Muscle layer of duodenum (tissue), 2 donors: ENCODE results near the gene KANSL1.
"Not testable (repeated sequence)": the region's sequence is repeated elsewhere in the genome, so short reads cannot be mapped to it uniquely, and the experiment has no call there.

Experiments
- H3K27ac ChIP-seq: one replicate; pipeline ENCODE4 v1.7.0; 2013; ENCODE audit warnings: mild to moderate bottlenecking, low read length
- H3K27me3 ChIP-seq: one replicate; pipeline ENCODE4 v1.7.0; 2013; ENCODE audit warnings: low read depth, mild to moderate bottlenecking, control low read depth, low read length
- H3K36me3 ChIP-seq, 2 donors: one replicate each; pipeline ENCODE4 v1.7.0; 2013; ENCODE audit warnings: low read length in 2 of 2, control low read depth in 1 of 2, mild to moderate bottlenecking in 1 of 2; ENCODE audit not compliant: insufficient read depth in 2 of 2, control insufficient read depth in 1 of 2
- H3K4me1 ChIP-seq, 2 donors: one replicate each; pipeline ENCODE4 v1.7.0; 2013; ENCODE audit warnings: low read length in 2 of 2, mild to moderate bottlenecking in 2 of 2, control low read depth in 1 of 2, moderate library complexity in 1 of 2; ENCODE audit not compliant: insufficient read depth in 2 of 2, control insufficient read depth in 1 of 2
- H3K4me3 ChIP-seq, 2 donors: one replicate each; pipeline ENCODE4 v1.7.0; 2013; ENCODE audit warnings: low read length in 2 of 2, low read depth in 1 of 2, mild to moderate bottlenecking in 1 of 2
- H3K9me3 ChIP-seq, 2 donors: one replicate each; pipeline ENCODE4 v1.7.0; 2013; ENCODE audit warnings: low read length in 2 of 2, control low read depth in 1 of 2, mild to moderate bottlenecking in 1 of 2; ENCODE audit not compliant: control insufficient read depth in 1 of 2
- donor health status: healthy.

KANSL1 gene

DNA sequence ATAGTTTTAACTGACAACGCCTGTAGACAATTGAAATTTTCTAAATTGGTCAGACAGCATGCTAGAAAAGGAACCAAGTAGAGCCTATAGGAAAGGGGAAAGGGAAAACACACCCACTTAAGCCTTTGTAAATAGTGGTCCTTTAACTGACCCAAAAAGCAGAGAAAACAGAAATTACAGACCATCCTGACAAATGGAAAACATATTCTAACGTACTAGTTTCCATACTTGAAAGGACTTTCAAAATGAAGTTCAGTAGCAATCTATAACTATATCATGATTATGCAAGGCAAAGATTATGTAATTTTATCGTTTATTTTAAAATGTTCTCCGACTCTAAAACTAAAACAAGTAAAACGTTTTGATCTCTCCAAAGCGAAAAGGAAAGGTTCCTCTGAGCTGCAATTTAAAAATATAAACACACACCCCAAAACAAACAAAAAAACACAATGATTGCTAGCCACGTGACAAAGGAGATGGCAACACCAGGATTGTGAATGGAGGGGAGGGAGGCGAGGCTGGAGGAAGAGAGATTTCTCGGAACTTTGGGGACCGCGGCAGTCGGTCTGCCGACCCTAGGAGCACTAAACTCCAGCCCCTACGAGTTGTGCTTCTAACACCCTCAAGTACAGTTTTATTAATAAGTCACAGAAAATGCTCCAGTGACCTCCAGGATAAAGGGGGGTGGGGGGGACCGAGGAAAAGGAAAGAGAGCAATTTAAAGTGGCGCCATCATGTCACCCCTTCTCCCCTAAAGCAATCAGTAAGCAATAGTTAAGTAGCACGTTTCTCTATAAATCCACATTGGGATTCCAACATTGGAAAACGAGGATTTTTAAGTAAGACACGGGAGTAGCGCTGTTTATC lies 1.7 kb downstream of the KANSL1 start:
- Histone ChIP-seq H3K9me3 (no peaks in the 10 kb centered on the region), H3K36me3 (peaks cover 0 to 22% of the 10 kb centered on the region in 2 donors), H3K4me3 (peak overlapping the region; percentile 81 to 97), H3K27me3 (no peaks in the 10 kb centered on the region), H3K4me1 (peaks cover 30 to 55% of the 10 kb centered on the region in 2 donors), H3K27ac (peak overlapping the region; percentile 95)

DNA sequence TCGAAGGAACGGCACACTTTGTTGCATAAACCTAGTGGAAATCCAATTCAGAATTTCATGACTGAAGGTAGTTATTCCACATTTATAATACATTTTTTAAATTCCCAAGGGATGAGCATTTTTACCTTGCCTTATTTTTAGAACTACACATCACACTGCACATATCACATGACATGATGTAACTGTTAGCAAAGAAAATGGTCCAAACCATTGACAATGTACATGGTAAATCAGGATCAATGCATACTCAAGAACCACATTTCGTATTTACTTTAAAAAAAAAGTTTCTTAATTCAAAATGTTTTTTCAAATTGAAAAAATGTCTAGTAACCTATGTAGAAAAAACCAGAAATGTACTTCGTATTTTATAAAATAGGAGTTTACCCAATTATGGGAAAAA lies 2.5 kb downstream of the KANSL1 start:
- no peaks in the 10 kb centered on the region for H3K27me3 ChIP-seq
- H3K4me1 ChIP-seq = peaks cover 30 to 60% of the 10 kb centered on the region in 2 donors
- peaks cover 0 to 22% of the 10 kb centered on the region in 2 donors for H3K36me3 ChIP-seq
- H3K4me3 ChIP-seq = peak overlapping the region; percentile 81 to 97
- H3K9me3 ChIP-seq = no peaks in the 10 kb centered on the region
- H3K27ac ChIP-seq = peak overlapping the region; percentile 95

DNA sequence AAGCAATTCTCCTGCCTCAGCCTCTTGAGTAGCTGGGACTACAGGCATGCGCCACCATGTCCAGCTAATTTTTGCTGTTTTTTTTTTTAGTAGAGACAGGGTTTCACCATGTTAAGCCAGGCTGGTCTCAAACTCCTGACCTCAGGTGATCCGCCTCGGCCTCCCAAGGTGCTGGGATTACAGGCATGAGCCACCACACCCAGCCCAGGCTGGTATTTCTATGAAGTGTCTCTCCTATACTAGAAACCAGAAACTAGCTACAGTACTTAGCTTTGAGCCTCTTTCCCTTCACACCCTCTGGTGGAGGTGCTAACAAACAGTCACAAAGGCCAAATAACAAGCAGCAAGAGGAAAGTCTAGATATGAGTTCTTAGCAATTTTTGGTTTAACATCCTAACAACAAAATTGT lies 6.4 kb downstream of the KANSL1 start:
- not testable (repeated sequence) for H3K27me3 ChIP-seq, H3K27ac ChIP-seq, H3K9me3 ChIP-seq, H3K4me3 ChIP-seq, H3K36me3 ChIP-seq
- H3K4me1 ChIP-seq = peaks cover 40 to 81% of the 10 kb centered on the region in 2 donors

DNA sequence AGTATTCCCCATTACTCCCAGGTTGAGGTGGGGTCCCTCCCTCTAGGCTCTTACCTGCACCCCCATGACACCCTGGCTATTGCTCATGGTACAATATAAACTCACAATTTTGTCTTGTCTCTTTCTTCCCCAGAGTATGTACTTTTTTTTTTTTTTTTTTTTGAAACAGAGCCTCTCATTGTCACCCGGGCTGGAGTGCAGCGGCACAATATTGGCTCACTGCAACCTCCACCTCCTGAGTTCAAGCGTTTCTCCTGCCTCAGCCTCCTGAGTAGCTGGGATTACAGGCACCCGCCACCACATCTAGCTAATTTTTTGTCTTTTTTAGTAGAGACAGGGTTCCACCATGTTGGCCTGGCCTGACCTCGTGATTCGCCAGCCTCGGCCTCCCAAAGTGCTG lies 8.5 kb downstream of the KANSL1 start:
- H3K4me3 ChIP-seq = no peak overlapping the region
- no peaks in the 10 kb centered on the region for H3K27me3 ChIP-seq
- H3K4me1 ChIP-seq = peaks cover 28 to 74% of the 10 kb centered on the region in 2 donors
- H3K36me3 ChIP-seq = no peaks in the 10 kb centered on the region
- no peak overlapping the region for H3K27ac ChIP-seq
- H3K9me3 ChIP-seq = no peaks in the 10 kb centered on the region

DNA sequence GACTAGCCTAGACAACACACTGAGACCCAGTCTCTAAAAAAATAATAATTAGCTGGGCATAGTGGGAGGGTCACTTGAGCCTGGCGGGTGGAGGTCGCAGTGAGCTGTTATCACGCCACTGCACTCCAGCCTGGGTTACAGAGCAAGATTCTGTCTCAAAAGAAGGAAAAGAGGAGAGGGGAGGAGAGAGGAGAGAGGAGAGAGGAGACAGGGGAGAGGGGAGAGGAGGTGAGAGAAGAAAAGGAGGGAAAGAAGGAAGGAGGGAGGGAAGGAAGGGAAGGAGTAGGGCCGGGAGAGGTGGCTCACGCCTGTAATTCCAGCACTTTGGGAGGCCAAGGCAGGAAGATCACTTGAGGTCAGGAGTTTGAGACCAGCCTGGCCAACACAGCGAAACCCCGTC lies 9.8 kb downstream of the KANSL1 start:
- H3K27me3 ChIP-seq, H3K36me3 ChIP-seq, H3K27ac ChIP-seq, H3K4me3 ChIP-seq, H3K9me3 ChIP-seq: not testable (repeated sequence)
- H3K4me1 ChIP-seq = peaks cover 35 to 75% of the 10 kb centered on the region in 2 donors

DNA sequence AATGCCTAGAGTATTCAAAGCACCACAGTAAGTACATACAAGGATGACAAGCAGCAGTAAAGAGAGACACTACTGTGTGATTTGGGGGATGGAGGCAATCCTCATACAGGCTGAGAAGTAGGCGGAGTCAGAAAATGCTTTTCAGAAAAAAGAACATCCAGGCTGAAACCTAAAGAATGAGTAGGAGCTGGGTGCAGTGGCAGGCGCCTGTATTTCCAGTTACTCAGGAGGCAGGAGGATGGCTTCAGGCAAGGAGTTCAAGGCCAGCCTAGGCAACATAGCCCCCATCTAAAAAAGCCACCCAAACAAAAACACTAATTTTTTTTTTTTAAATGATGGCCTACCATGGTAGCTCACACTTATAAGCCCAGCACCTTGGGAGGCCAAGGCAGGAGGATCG lies 10.3 kb downstream of the KANSL1 start:
- Histone ChIP-seq H3K9me3 (no peaks in the 10 kb centered on the region), H3K4me3 (no peak overlapping the region), H3K4me1 (peaks cover 35 to 75% of the 10 kb centered on the region in 2 donors), H3K27me3 (no peaks in the 10 kb centered on the region), H3K36me3 (no peaks in the 10 kb centered on the region), H3K27ac (no peak overlapping the region)

DNA sequence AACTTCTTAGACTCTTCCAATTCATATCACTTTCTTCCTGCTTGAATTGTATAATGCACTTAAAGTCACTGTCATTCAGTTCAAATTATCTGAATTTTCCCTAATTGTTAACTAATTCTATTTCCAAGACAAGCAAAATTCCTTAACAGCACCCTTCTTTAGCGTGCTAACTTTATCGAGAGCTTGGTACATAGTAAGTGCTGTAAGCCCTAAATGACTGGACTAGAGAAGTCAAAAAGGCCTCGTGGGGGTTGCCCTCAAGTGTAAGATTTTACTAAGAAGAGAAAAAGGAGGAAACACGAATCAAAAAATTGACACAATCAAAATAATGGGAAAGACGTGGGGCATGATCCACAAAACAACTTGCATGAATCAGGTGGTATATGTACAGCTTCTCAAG lies 11.3 kb downstream of the KANSL1 start:
- Histone ChIP-seq H3K9me3 (no peaks in the 10 kb centered on the region), H3K36me3 (no peaks in the 10 kb centered on the region), H3K27me3 (no peaks in the 10 kb centered on the region), H3K4me3 (no peak overlapping the region), H3K4me1 (peaks cover 39 to 75% of the 10 kb centered on the region in 2 donors), H3K27ac (no peak overlapping the region)

DNA sequence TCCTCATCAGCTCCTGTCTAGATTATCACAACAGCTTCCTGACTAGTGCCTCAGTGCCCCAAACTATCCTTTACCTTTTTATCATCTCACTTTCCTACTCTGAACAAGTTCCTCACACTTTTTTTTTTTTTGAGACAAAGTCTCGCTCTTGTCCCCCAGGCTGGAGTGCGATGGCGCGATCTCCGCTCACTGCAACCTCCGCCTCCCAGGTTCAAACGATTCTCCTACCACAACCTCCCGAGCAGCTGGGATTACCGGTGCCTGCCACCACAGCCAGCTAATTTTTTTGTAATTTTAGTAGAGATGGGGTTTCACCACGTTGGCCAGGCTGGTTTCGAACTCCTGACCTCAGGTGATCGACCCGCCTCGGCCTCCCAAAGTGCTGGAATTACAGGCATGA lies 11.9 kb downstream of the KANSL1 start:
- not testable (repeated sequence) for H3K36me3 ChIP-seq, H3K27me3 ChIP-seq, H3K9me3 ChIP-seq, H3K4me3 ChIP-seq, H3K27ac ChIP-seq
- H3K4me1 ChIP-seq = peaks cover 40 to 75% of the 10 kb centered on the region in 2 donors

DNA sequence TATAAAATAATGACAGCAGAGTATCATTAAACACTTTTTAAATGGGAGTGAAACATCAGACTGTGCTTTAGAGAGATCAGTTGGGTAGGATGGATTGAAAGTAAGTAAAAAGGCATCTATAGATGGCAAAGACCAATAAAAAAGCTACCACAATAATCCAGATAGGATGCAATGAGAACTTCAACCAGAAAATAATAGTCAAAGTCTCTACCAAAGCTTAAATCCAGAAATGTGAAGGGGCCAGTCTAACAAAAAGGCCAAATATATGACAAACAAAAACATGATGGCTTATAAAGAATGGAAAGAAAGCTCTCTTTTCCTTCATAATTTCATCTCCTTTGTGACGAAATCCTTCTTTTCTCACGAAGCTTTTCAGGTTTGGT lies 12.3 kb downstream of the KANSL1 start:
- H3K27me3 ChIP-seq = no peaks in the 10 kb centered on the region
- no peaks in the 10 kb centered on the region for H3K36me3 ChIP-seq
- H3K4me1 ChIP-seq = peaks cover 40 to 75% of the 10 kb centered on the region in 2 donors
- no peaks in the 10 kb centered on the region for H3K9me3 ChIP-seq
- H3K27ac ChIP-seq = no peak overlapping the region
- H3K4me3 ChIP-seq = no peak overlapping the region

DNA sequence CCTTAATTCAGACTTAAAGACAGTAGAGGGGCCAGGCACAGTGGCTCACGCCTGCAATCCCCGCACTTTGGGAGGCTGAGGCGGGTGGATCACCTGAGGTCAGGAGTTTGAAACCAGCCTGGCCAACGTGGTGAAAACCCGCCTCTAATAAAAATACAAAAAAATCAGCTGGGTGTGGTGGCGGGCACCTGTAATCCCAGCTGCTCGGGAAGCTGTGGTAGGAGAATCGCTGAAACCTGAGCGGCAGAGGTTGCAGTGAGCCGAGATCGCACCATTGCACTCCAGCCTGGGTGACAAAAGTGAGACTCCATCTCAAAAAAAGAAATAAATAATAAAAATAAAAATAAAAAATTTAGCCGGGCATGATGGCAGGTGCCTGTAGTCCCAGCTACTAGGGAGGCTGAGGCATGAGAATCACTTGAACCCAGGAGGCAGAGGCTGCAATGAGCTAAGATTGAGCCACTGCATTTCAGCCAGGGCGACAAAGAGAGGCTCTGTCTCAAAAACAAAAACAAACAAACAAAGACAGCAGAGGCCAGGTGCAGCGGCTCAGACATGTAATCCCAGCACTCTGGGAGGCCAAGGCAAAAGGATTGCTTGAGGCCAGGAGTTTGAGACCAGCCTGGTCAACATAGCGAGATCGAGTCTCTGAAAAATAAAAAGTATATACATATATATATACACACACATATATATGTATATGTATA lies 12.9 kb downstream of the KANSL1 start:
- H3K4me3 ChIP-seq, H3K9me3 ChIP-seq, H3K36me3 ChIP-seq, H3K27me3 ChIP-seq, H3K27ac ChIP-seq: not testable (repeated sequence)
- peaks cover 40 to 77% of the 10 kb centered on the region in 2 donors for H3K4me1 ChIP-seq

DNA sequence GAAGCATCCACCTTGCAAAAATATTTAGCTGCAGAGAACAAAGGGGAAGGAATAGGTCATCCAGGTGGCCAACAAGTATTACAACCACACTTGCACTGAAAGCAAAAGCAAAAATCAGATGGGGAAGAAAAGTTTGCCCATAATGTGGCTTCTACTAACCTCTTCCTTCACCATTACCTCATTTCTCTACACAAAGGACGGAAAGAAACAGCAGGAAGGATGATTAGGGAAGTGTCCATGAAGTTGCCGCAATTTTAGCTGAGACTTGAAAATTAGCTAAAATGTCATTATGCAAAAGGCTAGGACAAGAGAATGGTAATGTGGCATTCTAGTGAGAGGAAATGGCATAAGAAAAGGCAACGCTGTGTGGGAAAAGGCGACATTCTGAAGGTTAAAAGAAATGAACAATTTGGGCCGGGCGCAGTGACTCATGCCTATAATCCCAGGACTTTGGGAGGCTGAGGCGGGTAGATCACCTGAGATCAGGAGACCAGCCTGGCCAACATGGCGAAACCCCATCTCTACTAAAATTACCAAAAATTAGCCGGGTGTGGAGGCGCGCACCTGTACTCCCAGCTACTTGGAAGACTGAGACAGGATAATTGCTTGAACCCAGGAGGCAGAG lies 13.7 kb downstream of the KANSL1 start:
- H3K36me3 ChIP-seq = no peaks in the 10 kb centered on the region
- H3K4me3 ChIP-seq = no peak overlapping the region
- H3K4me1 ChIP-seq = peaks cover 34 to 74% of the 10 kb centered on the region in 2 donors
- H3K27ac ChIP-seq = no peak overlapping the region
- H3K27me3 ChIP-seq = no peaks in the 10 kb centered on the region
- no peaks in the 10 kb centered on the region for H3K9me3 ChIP-seq
